Body of pancreas (tissue), 4 donors: ENCODE data around the gene RASAL1.
A peak's percentile ranks its signal among the peaks of the same experiment; 100 is the strongest.

Experiments used
- CTCF ChIP-seq, 7 experiments: fragments of 450-650 bp in 4 of 7; fragments of 200-600 bp in 3 of 7; sonication (generic) in 3 of 7; IDR thresholded peaks; one replicate each; pipeline ENCODE4 v1.5.1; 2016 to 2019; ENCODE audit warnings: antibody characterized with exemption in 7 of 7
- POLR2A ChIP-seq, 3 donors: fragments of 450-650 bp; IDR thresholded peaks; one replicate each; pipeline ENCODE4 v1.6.1; 2016; ENCODE audit warnings: antibody characterized with exemption in 3 of 3, mild to moderate bottlenecking in 2 of 3

- TF ChIP-seq CTCF (IDR thresholded peaks at IDR 0.05) (no peak), POLR2A (IDR thresholded peaks at IDR 0.05) (peak in 2 of 3 donors; percentile 15 to 34)
These were observed 6.8 kb upstream of the RASAL1 start for GRCh38 chr12:113142173-113142885.
